Caco-2 (cell line): ENCODE data around the gene TSPAN14. TPM values are rescaled to one million over a fixed set of nuclear protein-coding genes. Genes with fewer than 3 reads are reported as not detected.
"Not testable (repeated sequence)": the region's sequence is repeated elsewhere in the genome, so short reads cannot be mapped to it uniquely, and the experiment has no call there.

Experiments
- BruUV-seq: library from RNA; stranded (reverse); fragments of 400-500 nt; replicated peaks from 2 replicates; lab custom pipeline; 2021; lab: Mats Ljungman, UMichigan
- CTCF ChIA-PET: fragments of 300-600 bp; sonication (Branson Sonifier 250); formaldehyde crosslinking; loops from one replicate; lab custom pipeline; 2022; ENCODE audit warnings: antibody characterized with exemption; lab: Charles Lee
- POLR2A ChIA-PET: fragments of 300-600 bp; sonication (Branson Sonifier 250); formaldehyde crosslinking; loops from one replicate; lab custom pipeline; 2022; ENCODE audit warnings: antibody characterized with exemption; lab: Charles Lee
- DNase-seq, 2 experiments: peaks; one replicate each; pipeline versions ENCODE4 v3.0.0 to v3.0.0-alpha.2; 2020 to 2022
- H3K27me3 ChIP-seq: replicated peaks from 2 replicates; pipeline ENCODE4 v1.6.0; 2011; ENCODE audit warnings: low read length; ENCODE audit not compliant: control insufficient read depth, insufficient read depth
- H3K36me3 ChIP-seq: 2 replicates; pipeline ENCODE4 v1.5.1; 2011; ENCODE audit warnings: low read length; ENCODE audit not compliant: control insufficient read depth, insufficient read depth
- H3K4me1 ChIP-seq: fragments of 250-450 bp; sonication (Bioruptor Pico); 2 replicates; pipeline ENCODE4 v1.5.1; 2020; ENCODE audit warnings: mild to moderate bottlenecking
- H3K4me3 ChIP-seq: 2 replicates; pipeline ENCODE4 v1.5.1; 2011; ENCODE audit warnings: low read depth, mild to moderate bottlenecking, control low read depth, low read length
- H3K9me3 ChIP-seq: fragments of 250-450 bp; sonication (Bioruptor Pico); 2 replicates; pipeline ENCODE4 v1.5.1; 2020; ENCODE audit warnings: mild to moderate bottlenecking, moderate library complexity
- H3K27ac Mint-ChIP-seq: one replicate; pipeline ENCODE4 v1.8.0; 2022; ENCODE audit warnings: mixed read lengths; ENCODE audit not compliant: unreplicated experiment
- H3K27me3 Mint-ChIP-seq: one replicate; pipeline ENCODE4 v1.8.0; 2022; ENCODE audit warnings: mixed read lengths; ENCODE audit not compliant: insufficient read depth, unreplicated experiment
- H3K36me3 Mint-ChIP-seq: one replicate; pipeline ENCODE4 v1.8.0; 2022; ENCODE audit warnings: mild to moderate bottlenecking, mixed read lengths; ENCODE audit not compliant: insufficient read depth, unreplicated experiment
- H3K4me1 Mint-ChIP-seq: one replicate; pipeline ENCODE4 v1.8.0; 2022; ENCODE audit warnings: low read depth, mixed read lengths; ENCODE audit not compliant: unreplicated experiment
- H3K4me3 Mint-ChIP-seq: one replicate; pipeline ENCODE4 v1.8.0; 2022; ENCODE audit warnings: mild to moderate bottlenecking, moderate library complexity, mixed read lengths; ENCODE audit not compliant: unreplicated experiment
- H3K9me3 Mint-ChIP-seq: one replicate; pipeline ENCODE4 v1.8.0; 2022; ENCODE audit warnings: mixed read lengths; ENCODE audit not compliant: unreplicated experiment
- CTCF ChIP-seq, 2 experiments: fragments of 200-600 bp in 1 of 2; IDR thresholded peaks; 1 replicate in 1 of 2; 2 replicates in 1 of 2; pipeline versions ENCODE4 v1.5.1 to v1.8.0; 2011 to 2022; ENCODE audit warnings: antibody characterized with exemption in 1 of 2, control low read depth in 1 of 2, inconsistent platforms in 1 of 2, low read depth in 1 of 2, low read length in 1 of 2, mild to moderate bottlenecking in 1 of 2, moderate library complexity in 1 of 2; ENCODE audit not compliant: insufficient read depth in 1 of 2, severe bottlenecking in 1 of 2, unreplicated experiment in 1 of 2
- intact Hi-C: fragments of 100-400 bp; cut with micrococcal nuclease; formaldehyde crosslinking; loops from one replicate; pipeline ENCODE4 v1.10.0; 2022; ENCODE audit not compliant: unreplicated experiment
- total RNA-seq: library from RNA; stranded (reverse); gene quantifications from 2 replicates; pipeline ENCODE4 v1.2.3, GENCODE V29; 2022

The TSPAN14 gene
- total RNA-seq, 1 experiment from 2014 or later, result 140 TPM

GRCh38 chr10:80542652-80543318 is 88.7 kb downstream of the TSPAN14 start:
- POLR2A ChIA-PET, result no interaction called here
- Histone ChIP-seq H3K36me3 (no peaks in the 10 kb centered on the region), H3K4me3 (no peak overlapping the region), H3K9me3 (no peaks in the 10 kb centered on the region), H3K27me3 (no peaks in the 10 kb centered on the region), H3K4me1 (no peaks in the 10 kb centered on the region)
- BruUV-seq, result no TSS peak
- Mint-ChIP-seq H3K27ac (no peak overlapping the region), H3K4me1 (no peaks in the 10 kb centered on the region), H3K4me3 (no peak overlapping the region), H3K9me3 (no peaks in the 10 kb centered on the region), H3K27me3 (no peaks in the 10 kb centered on the region), H3K36me3 (no peaks in the 10 kb centered on the region)
- no peak for DNase-seq
- intact Hi-C loops, result no loop called here
- CTCF ChIA-PET, result no interaction called here
- no peak for TF ChIP-seq CTCF (IDR thresholded peaks at IDR 0.05; ENCODE audit: insufficient read depth in 1 of 2, low read depth in 1 of 2, low read length in 1 of 2, severe bottlenecking in 1 of 2, unreplicated experiment in 1 of 2)

- H3K36me3 Mint-ChIP-seq, H3K9me3 ChIP-seq, H3K27me3 Mint-ChIP-seq, H3K4me3 ChIP-seq, DNase-seq, H3K4me3 Mint-ChIP-seq, intact Hi-C loops, H3K4me1 Mint-ChIP-seq, BruUV-seq, H3K27me3 ChIP-seq, H3K9me3 Mint-ChIP-seq, CTCF ChIA-PET, POLR2A ChIA-PET, H3K27ac Mint-ChIP-seq, H3K36me3 ChIP-seq, H3K4me1 ChIP-seq: not testable (repeated sequence)
Observed at GRCh38 chr10:80543319-80543672, 89.2 kb downstream of the TSPAN14 start.

- H3K27ac Mint-ChIP-seq, result no peak overlapping the region
- TF ChIP-seq CTCF (IDR thresholded peaks at IDR 0.05; ENCODE audit: insufficient read depth in 1 of 2, low read depth in 1 of 2, low read length in 1 of 2, severe bottlenecking in 1 of 2, unreplicated experiment in 1 of 2), result no peak
- H3K27me3 Mint-ChIP-seq, result no peaks in the 10 kb centered on the region
- ChIA-PET CTCF (no interaction called here), POLR2A (no interaction called here)
- H3K4me3 ChIP-seq, result no peak overlapping the region
- no peak for DNase-seq
- no peaks in the 10 kb centered on the region for H3K9me3 Mint-ChIP-seq
- no peak overlapping the region for H3K4me3 Mint-ChIP-seq
- H3K9me3 ChIP-seq, result no peaks in the 10 kb centered on the region
- no peaks in the 10 kb centered on the region for H3K36me3 Mint-ChIP-seq
- H3K36me3 ChIP-seq, result no peaks in the 10 kb centered on the region
- no TSS peak for BruUV-seq
- intact Hi-C loops, result no loop called here
- no peaks in the 10 kb centered on the region for H3K27me3 ChIP-seq
- no peaks in the 10 kb centered on the region for H3K4me1 ChIP-seq
- no peaks in the 10 kb centered on the region for H3K4me1 Mint-ChIP-seq
Observed at GRCh38 chr10:80544316-80544953, 90.3 kb downstream of the TSPAN14 start.
